OCI-LY3 (cell line): ENCODE measurements around the gene CRIP3.

ENCODE experiments used
- CTCF ChIP-seq: fragments of 200-600, 300-600 bp; sonication (generic); IDR thresholded peaks from 2 replicates; pipeline ENCODE4 v1.5.1; 2014; ENCODE audit warnings: antibody characterized with exemption, low read length, low read depth
- EZH2phosphoT487 ChIP-seq: fragments of 200-600 bp; shearing (Covaris generic); IDR thresholded peaks from 2 replicates; pipeline ENCODE4 v1.6.1; 2018; ENCODE audit warnings: antibody characterized with exemption, mixed run types, low read depth

GRCh38 chr6:43282060-43282459 is 26.6 kb downstream of the CRIP3 start:
- no peak for TF ChIP-seq CTCF
- TF ChIP-seq EZH2phosphoT487, result no peak
